ENCODE data around the gene KCNE4.

Gene KCNE4

GRCh38 chr2:223044092-223044836 is 7.7 kb upstream of the KCNE4 start:
- H3K27ac Mint-ChIP-seq (ENCODE audit: low read depth), result no peak overlapping the region
- no peaks in the 10 kb centered on the region for H3K36me3 Mint-ChIP-seq (ENCODE audit: insufficient read depth)
- no peaks in the 10 kb centered on the region for H3K9me3 Mint-ChIP-seq
- DNase-seq (ENCODE audit: low spot score in 2 of 2) (no peak), ATAC-seq (replicated peaks; ENCODE audit: extremely low read depth, poor library complexity, severe bottlenecking) (no peak)
- H3K27me3 Mint-ChIP-seq, result no peaks in the 10 kb centered on the region
- H3K4me3 Mint-ChIP-seq, result no peak overlapping the region
- no peaks in the 10 kb centered on the region for H3K4me1 Mint-ChIP-seq

- ATAC-seq (replicated peaks; ENCODE audit: extremely low read depth, poor library complexity, severe bottlenecking), result no peak
- no peak for DNase-seq (ENCODE audit: low spot score in 2 of 2)
- Mint-ChIP-seq H3K27me3 (peaks cover 4% of the 10 kb centered on the region), H3K9me3 (no peaks in the 10 kb centered on the region), H3K4me1 (no peaks in the 10 kb centered on the region), H3K27ac (ENCODE audit: low read depth) (no peak overlapping the region), H3K36me3 (ENCODE audit: insufficient read depth) (no peaks in the 10 kb centered on the region), H3K4me3 (no peak overlapping the region)
These were observed 6.9 kb upstream of the KCNE4 start for GRCh38 chr2:223044916-223045700.

- Mint-ChIP-seq H3K9me3 (no peaks in the 10 kb centered on the region), H3K4me3 (no peak overlapping the region), H3K27ac (ENCODE audit: low read depth) (no peak overlapping the region), H3K27me3 (peaks cover 17% of the 10 kb centered on the region), H3K4me1 (no peaks in the 10 kb centered on the region), H3K36me3 (ENCODE audit: insufficient read depth) (no peaks in the 10 kb centered on the region)
- ATAC-seq (replicated peaks; ENCODE audit: extremely low read depth, poor library complexity, severe bottlenecking) (no peak), DNase-seq (ENCODE audit: low spot score in 2 of 2) (no peak)
These were observed 5.4 kb upstream of the KCNE4 start for GRCh38 chr2:223046470-223047040.

GRCh38 chr2:223047260-223047761 is 4.7 kb upstream of the KCNE4 start:
- no peak overlapping the region for H3K27ac Mint-ChIP-seq (ENCODE audit: low read depth)
- peaks cover 17% of the 10 kb centered on the region for H3K27me3 Mint-ChIP-seq
- no peak overlapping the region for H3K4me3 Mint-ChIP-seq
- no peak for DNase-seq (ENCODE audit: low spot score in 2 of 2)
- H3K4me1 Mint-ChIP-seq, result no peaks in the 10 kb centered on the region
- H3K36me3 Mint-ChIP-seq (ENCODE audit: insufficient read depth), result no peaks in the 10 kb centered on the region
- no peaks in the 10 kb centered on the region for H3K9me3 Mint-ChIP-seq
- ATAC-seq (replicated peaks; ENCODE audit: extremely low read depth, poor library complexity, severe bottlenecking), result no peak

- DNase-seq (ENCODE audit: low spot score in 2 of 2), result no peak
These were observed 3.5 kb upstream of the KCNE4 start for GRCh38 chr2:223048519-223048918.

GRCh38 chr2:223049356-223049755 is 2.6 kb upstream of the KCNE4 start:
- H3K4me1 Mint-ChIP-seq, result no peaks in the 10 kb centered on the region
- H3K27ac Mint-ChIP-seq (ENCODE audit: low read depth), result no peak overlapping the region
- H3K27me3 Mint-ChIP-seq, result peaks cover 17% of the 10 kb centered on the region
- ATAC-seq (replicated peaks; ENCODE audit: extremely low read depth, poor library complexity, severe bottlenecking) (no peak), DNase-seq (ENCODE audit: low spot score in 2 of 2) (no peak)
- H3K9me3 Mint-ChIP-seq, result no peaks in the 10 kb centered on the region
- no peaks in the 10 kb centered on the region for H3K36me3 Mint-ChIP-seq (ENCODE audit: insufficient read depth)
- H3K4me3 Mint-ChIP-seq, result no peak overlapping the region

More at GRCh38 chr2:223048519-223048918, 3.5 kb upstream of the KCNE4 start:
- Mint-ChIP-seq H3K9me3 (no peaks in the 10 kb centered on the region), H3K4me3 (no peak overlapping the region), H3K27me3 (peaks cover 17% of the 10 kb centered on the region), H3K4me1 (no peaks in the 10 kb centered on the region), H3K27ac (ENCODE audit: low read depth) (no peak overlapping the region), H3K36me3 (ENCODE audit: insufficient read depth) (no peaks in the 10 kb centered on the region)
- ATAC-seq (replicated peaks; ENCODE audit: extremely low read depth, poor library complexity, severe bottlenecking), result no peak

- Mint-ChIP-seq H3K36me3 (ENCODE audit: insufficient read depth) (no peaks in the 10 kb centered on the region), H3K4me1 (no peaks in the 10 kb centered on the region), H3K9me3 (no peaks in the 10 kb centered on the region), H3K27ac (ENCODE audit: low read depth) (no peak overlapping the region), H3K27me3 (peaks cover 17% of the 10 kb centered on the region), H3K4me3 (no peak overlapping the region)
- DNase-seq (ENCODE audit: low spot score in 2 of 2) (no peak), ATAC-seq (replicated peaks; ENCODE audit: extremely low read depth, poor library complexity, severe bottlenecking) (no peak)
These were observed 1.8 kb upstream of the KCNE4 start for GRCh38 chr2:223050188-223050587.

GRCh38 chr2:223050900-223051504 is 988 bp upstream of the KCNE4 start:
- DNase-seq (ENCODE audit: low spot score in 2 of 2), result no peak
- Mint-ChIP-seq H3K27ac (ENCODE audit: low read depth) (no peak overlapping the region), H3K4me3 (no peak overlapping the region), H3K36me3 (ENCODE audit: insufficient read depth) (no peaks in the 10 kb centered on the region), H3K9me3 (no peaks in the 10 kb centered on the region), H3K27me3 (peaks cover 22% of the 10 kb centered on the region), H3K4me1 (no peaks in the 10 kb centered on the region)
- ATAC-seq (replicated peaks; ENCODE audit: extremely low read depth, poor library complexity, severe bottlenecking), result no peak

GRCh38 chr2:223052548-223053483 is 826 bp downstream of the KCNE4 start:
- no peak overlapping the region for H3K4me3 Mint-ChIP-seq
- H3K4me1 Mint-ChIP-seq, result no peaks in the 10 kb centered on the region
- no peak for ATAC-seq (replicated peaks; ENCODE audit: extremely low read depth, poor library complexity, severe bottlenecking)
- H3K27ac Mint-ChIP-seq (ENCODE audit: low read depth), result no peak overlapping the region
- H3K36me3 Mint-ChIP-seq (ENCODE audit: insufficient read depth), result no peaks in the 10 kb centered on the region
- DNase-seq (ENCODE audit: low spot score in 2 of 2), result no peak
- H3K9me3 Mint-ChIP-seq, result no peaks in the 10 kb centered on the region
- H3K27me3 Mint-ChIP-seq, result peaks cover 34% of the 10 kb centered on the region

GRCh38 chr2:223053484-223054192 is 1.6 kb downstream of the KCNE4 start:
- no peak overlapping the region for H3K27ac Mint-ChIP-seq (ENCODE audit: low read depth)
- no peak overlapping the region for H3K4me3 Mint-ChIP-seq
- no peak for ATAC-seq (replicated peaks; ENCODE audit: extremely low read depth, poor library complexity, severe bottlenecking)
- H3K36me3 Mint-ChIP-seq (ENCODE audit: insufficient read depth), result no peaks in the 10 kb centered on the region
- no peaks in the 10 kb centered on the region for H3K4me1 Mint-ChIP-seq
- H3K27me3 Mint-ChIP-seq, result peaks cover 34% of the 10 kb centered on the region
- DNase-seq (ENCODE audit: low spot score in 2 of 2), result no peak
- H3K9me3 Mint-ChIP-seq, result no peaks in the 10 kb centered on the region

GRCh38 chr2:223054193-223054781 is 2.3 kb downstream of the KCNE4 start:
- no peak for ATAC-seq (replicated peaks; ENCODE audit: extremely low read depth, poor library complexity, severe bottlenecking)
- Mint-ChIP-seq H3K36me3 (ENCODE audit: insufficient read depth) (no peaks in the 10 kb centered on the region), H3K4me1 (no peaks in the 10 kb centered on the region), H3K9me3 (no peaks in the 10 kb centered on the region), H3K27me3 (peaks cover 34% of the 10 kb centered on the region), H3K27ac (ENCODE audit: low read depth) (no peak overlapping the region), H3K4me3 (no peak overlapping the region)
- no peak for DNase-seq (ENCODE audit: low spot score in 2 of 2)
